GM12892 (cell line): Measurements from ENCODE around the gene SVEP1.

ENCODE experiments used
- POLR2A ChIP-seq: IDR thresholded peaks from 2 replicates; pipeline ENCODE4 v1.6.1; 2011; ENCODE audit warnings: low read depth, low read length, control low read depth
- POLR2AphosphoS5 ChIP-seq: IDR thresholded peaks from 2 replicates; pipeline ENCODE4 v1.6.1; 2011; ENCODE audit warnings: low read depth, low read length, control low read depth

GRCh38 chr9:110606179-110606790, 26.7 kb upstream of the SVEP1 start:
- TF ChIP-seq POLR2AphosphoS5: no peak
- TF ChIP-seq POLR2A: no peak
